NB4 (cell line): Measurements from ENCODE around the gene RNF133.

Experiments used
- DNase-seq: peaks from one replicate; pipeline ENCODE4 v3.0.0; 2010; ENCODE audit warnings: low read depth
- H3K4me3 ChIP-seq: one replicate; pipeline ENCODE4 v1.5.1; 2011; ENCODE audit warnings: mild to moderate bottlenecking, low read depth, low read length, moderate library complexity
- MYC ChIP-seq: IDR thresholded peaks from 2 replicates; pipeline ENCODE4 v1.6.1; 2011; ENCODE audit warnings: low read depth, low read length
- POLR2A ChIP-seq: IDR thresholded peaks from 2 replicates; pipeline ENCODE4 v1.6.1; 2011; ENCODE audit warnings: mild to moderate bottlenecking; ENCODE audit not compliant: insufficient read length; ENCODE audit errors: extremely low read depth
- TF ChIP-seq, protein P1 (sequence below): IDR thresholded peaks from one replicate; pipeline ENCODE4 v1.5.1; 2012; ENCODE audit warnings: low read depth, low read length
- TF ChIP-seq, protein P2 (sequence below): IDR thresholded peaks from 2 replicates; pipeline ENCODE4 v1.6.1; 2011; ENCODE audit warnings: low read depth, low read length

The RNF133 gene

DNA sequence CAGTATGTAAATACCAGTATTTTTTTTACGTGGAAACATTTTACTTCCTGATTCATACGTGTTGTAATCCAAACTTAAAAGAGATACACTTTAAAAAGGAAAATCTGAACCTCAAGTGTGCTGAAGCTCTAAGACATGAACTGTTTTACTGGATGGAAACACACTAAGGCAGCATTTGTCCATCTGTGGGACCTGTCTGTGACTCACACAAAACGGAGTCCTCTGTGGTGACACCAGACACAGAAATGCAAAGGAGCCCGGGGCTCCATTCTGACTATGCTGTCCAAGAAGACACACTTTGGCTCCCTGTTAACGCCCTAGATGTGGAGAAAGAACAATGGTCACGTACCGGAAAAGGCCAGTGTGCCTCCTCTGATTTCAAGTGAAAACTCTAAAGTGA, 23.9 kb downstream of the RNF133 start:
- H3K4me3 ChIP-seq: no peak overlapping the region
- TF ChIP-seq POLR2A (no peak), MYC (no peak)
- TF ChIP-seq, protein P1, sequence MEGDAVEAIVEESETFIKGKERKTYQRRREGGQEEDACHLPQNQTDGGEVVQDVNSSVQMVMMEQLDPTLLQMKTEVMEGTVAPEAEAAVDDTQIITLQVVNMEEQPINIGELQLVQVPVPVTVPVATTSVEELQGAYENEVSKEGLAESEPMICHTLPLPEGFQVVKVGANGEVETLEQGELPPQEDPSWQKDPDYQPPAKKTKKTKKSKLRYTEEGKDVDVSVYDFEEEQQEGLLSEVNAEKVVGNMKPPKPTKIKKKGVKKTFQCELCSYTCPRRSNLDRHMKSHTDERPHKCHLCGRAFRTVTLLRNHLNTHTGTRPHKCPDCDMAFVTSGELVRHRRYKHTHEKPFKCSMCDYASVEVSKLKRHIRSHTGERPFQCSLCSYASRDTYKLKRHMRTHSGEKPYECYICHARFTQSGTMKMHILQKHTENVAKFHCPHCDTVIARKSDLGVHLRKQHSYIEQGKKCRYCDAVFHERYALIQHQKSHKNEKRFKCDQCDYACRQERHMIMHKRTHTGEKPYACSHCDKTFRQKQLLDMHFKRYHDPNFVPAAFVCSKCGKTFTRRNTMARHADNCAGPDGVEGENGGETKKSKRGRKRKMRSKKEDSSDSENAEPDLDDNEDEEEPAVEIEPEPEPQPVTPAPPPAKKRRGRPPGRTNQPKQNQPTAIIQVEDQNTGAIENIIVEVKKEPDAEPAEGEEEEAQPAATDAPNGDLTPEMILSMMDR: no peak
- TF ChIP-seq, protein P2, sequence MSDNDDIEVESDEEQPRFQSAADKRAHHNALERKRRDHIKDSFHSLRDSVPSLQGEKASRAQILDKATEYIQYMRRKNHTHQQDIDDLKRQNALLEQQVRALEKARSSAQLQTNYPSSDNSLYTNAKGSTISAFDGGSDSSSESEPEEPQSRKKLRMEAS: no peak
- no peak for DNase-seq

DNA sequence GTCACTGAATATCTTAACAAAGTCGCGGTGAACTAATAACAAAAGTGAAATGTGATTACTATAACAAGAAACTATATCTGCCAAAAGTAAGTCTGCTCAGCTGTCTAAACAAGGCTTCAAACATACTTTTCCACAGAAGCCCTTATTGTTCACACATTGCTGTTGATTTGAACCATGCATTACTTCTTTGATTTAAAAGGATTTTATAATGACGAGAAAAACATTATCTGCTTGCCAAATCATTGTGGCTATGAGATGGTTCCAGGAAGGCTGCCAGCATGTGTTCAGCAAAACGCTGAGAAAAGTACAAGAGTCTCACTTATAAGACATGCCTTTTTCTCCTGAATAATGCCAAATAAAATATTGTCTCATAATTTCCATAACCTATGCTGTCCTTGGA, 24.4 kb downstream of the RNF133 start:
- TF ChIP-seq, protein P2: no peak
- TF ChIP-seq MYC: no peak
- TF ChIP-seq, protein P1: no peak
- no peak for TF ChIP-seq POLR2A
- no peak overlapping the region for H3K4me3 ChIP-seq
- DNase-seq: no peak

DNA sequence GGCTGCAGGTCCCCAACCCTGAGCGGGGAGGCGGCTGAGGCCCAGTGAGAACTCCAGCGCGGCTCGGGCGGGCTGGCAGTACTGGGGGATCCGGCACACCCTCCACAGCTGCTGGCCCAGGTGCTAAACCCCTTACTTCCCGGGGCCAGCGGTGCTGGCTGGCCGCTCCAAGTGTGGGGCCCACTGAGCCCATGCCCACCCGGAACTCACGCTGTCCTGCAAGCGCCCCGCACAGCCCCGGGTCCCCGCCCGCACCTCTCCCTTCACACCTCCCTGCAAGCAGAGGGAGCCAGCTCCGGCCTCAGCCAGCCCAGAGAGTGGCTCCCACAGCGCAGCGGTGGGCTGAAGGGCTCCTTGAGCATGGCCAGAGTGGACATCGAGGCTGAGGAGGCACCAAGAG, 25.0 kb downstream of the RNF133 start:
- TF ChIP-seq POLR2A: no peak
- TF ChIP-seq, protein P1: no peak
- TF ChIP-seq, protein P2: no peak
- no peak for TF ChIP-seq MYC
- no peak overlapping the region for H3K4me3 ChIP-seq
- no peak for DNase-seq

DNA sequence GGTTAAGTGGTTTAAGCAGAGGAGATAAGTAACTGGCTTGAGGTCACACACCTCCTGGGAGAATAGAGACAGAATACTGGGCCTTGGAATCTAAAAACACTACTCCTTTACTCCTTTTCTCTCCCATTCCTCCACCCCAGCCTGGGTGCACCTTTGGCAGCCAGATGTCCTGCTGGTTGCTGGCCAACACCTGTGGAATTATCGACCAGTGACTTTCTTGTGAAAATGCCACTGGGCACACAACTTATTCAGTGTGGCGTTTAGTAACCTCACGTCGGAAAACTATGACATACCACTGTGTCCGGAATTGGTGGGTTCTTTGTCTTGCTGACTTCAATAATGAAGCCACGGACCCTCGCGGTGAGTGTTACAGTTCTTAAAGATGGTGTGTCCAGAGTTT, 26.4 kb downstream of the RNF133 start:
- no peak overlapping the region for H3K4me3 ChIP-seq
- no peak for DNase-seq
- TF ChIP-seq, protein P1: no peak
- TF ChIP-seq, protein P2: no peak
- TF ChIP-seq POLR2A (no peak), MYC (no peak)

DNA sequence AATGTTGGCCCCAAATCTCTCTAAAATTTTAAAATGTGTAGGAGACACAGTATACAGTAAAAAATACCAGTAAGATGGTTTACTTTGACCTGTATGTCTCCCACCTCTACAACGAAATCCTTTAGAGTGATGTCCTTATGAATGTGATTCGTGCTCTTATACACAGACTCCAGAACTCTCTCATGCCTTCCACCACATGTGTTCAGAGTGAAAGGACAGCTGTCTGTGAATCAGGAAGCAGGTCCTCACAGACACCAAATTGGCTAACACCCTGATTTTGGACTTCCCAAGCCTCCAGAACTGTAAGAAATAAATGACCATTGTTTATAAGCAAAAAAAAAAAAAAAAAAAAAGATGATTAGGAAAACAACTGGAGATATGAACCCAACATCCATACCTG, 35.2 kb downstream of the RNF133 start:
- TF ChIP-seq, protein P2: no peak
- no peak for TF ChIP-seq MYC
- TF ChIP-seq POLR2A: no peak
- TF ChIP-seq, protein P1: no peak
- no peak overlapping the region for H3K4me3 ChIP-seq
- DNase-seq: no peak

DNA sequence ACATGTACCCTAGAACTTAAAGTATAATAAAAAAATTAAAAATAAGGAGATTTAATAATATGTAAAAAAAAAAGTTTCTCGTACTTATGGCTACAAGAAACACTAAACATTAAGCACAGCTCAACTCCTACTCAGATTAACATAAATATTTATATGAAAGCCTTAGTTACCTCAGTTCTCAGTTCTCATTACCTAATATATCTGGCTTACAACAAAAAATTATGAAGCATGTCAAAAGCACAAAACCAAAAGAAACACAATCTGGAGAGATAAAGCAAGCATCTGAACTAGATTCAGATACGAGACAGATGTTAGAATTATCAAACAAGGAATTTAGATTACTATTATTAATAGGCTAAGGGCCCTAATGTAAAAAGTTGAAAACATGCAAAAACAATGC, 40.1 kb downstream of the RNF133 start:
- H3K4me3 ChIP-seq: no peak overlapping the region
- no peak for DNase-seq
- TF ChIP-seq POLR2A (no peak), MYC (no peak)
- TF ChIP-seq, protein P2: no peak
- TF ChIP-seq, protein P1: no peak
